ENCODE measurements around the gene SULT2B1. TPM values are rescaled to one million over a fixed set of nuclear protein-coding genes. Genes with fewer than 3 reads are reported as not detected.

The SULT2B1 gene
- total RNA-seq, 2 donors from 2014 or later = 1.0 TPM; not detected in 1

GRCh38 chr19:48625891-48626327 is 73.9 kb downstream of the SULT2B1 start:
- 91 to 92% methylated on average over 22 to 30 of the region's 30 CpGs for WGBS, 2 donors

GRCh38 chr19:48627201-48627864 is 75.4 kb downstream of the SULT2B1 start:
- intact Hi-C loops (cut with DNase I) = no loop called here
- H3K4me1 ChIP-seq = peaks cover 29% of the 10 kb centered on the region
- no peak overlapping the region for H3K27ac ChIP-seq
- no peak for TF ChIP-seq CTCF (IDR thresholded peaks at IDR 0.05)
- TF ChIP-seq POLR2A (IDR thresholded peaks at IDR 0.05) = no peak
- WGBS, 2 donors = 65% methylated on average over 6 of the region's 6 CpGs; no CpG with 5 or more reads in 1 of the 2 donors
- ATAC-seq (no peak), DNase-seq (no peak)
- H3K4me3 ChIP-seq = no peak overlapping the region
- no peaks in the 10 kb centered on the region for H3K36me3 ChIP-seq (replicated peaks in 1 of 2; ENCODE audit: insufficient read depth in 1 of 2, low read depth in 2 of 2)
- H3K27me3 ChIP-seq = no peaks in the 10 kb centered on the region
- no peaks in the 10 kb centered on the region for H3K9me3 ChIP-seq

More at GRCh38 chr19:48625891-48626327, 73.9 kb downstream of the SULT2B1 start:
- H3K36me3 ChIP-seq (replicated peaks in 1 of 2; ENCODE audit: insufficient read depth in 1 of 2, low read depth in 2 of 2) = no peaks in the 10 kb centered on the region
- H3K4me1 ChIP-seq = peaks cover 29% of the 10 kb centered on the region
- intact Hi-C loops (cut with DNase I) = no loop called here
- TF ChIP-seq CTCF (IDR thresholded peaks at IDR 0.05) (no peak), POLR2A (IDR thresholded peaks at IDR 0.05) (no peak)
- ATAC-seq = no peak
- H3K27me3 ChIP-seq = no peaks in the 10 kb centered on the region
- no peak for DNase-seq
- H3K9me3 ChIP-seq = no peaks in the 10 kb centered on the region
- H3K4me3 ChIP-seq = no peak overlapping the region
- no peak overlapping the region for H3K27ac ChIP-seq

- ATAC-seq = no peak
- 71 to 86% methylated on average over 5 to 13 of the region's 17 CpGs for WGBS, 2 donors
- H3K27ac ChIP-seq = no peak overlapping the region
- peaks cover 31% of the 10 kb centered on the region for H3K4me1 ChIP-seq
- H3K36me3 ChIP-seq (replicated peaks in 1 of 2; ENCODE audit: insufficient read depth in 1 of 2, low read depth in 2 of 2) = no peaks in the 10 kb centered on the region
- H3K27me3 ChIP-seq = no peaks in the 10 kb centered on the region
- no peaks in the 10 kb centered on the region for H3K9me3 ChIP-seq
- intact Hi-C loops (cut with DNase I) = no loop called here
- no peak for TF ChIP-seq POLR2A (IDR thresholded peaks at IDR 0.05)
- no peak for TF ChIP-seq CTCF (IDR thresholded peaks at IDR 0.05)
- no peak overlapping the region for H3K4me3 ChIP-seq
- DNase-seq = no peak
These were observed 75.9 kb downstream of the SULT2B1 start for GRCh38 chr19:48627865-48628314.

- H3K4me3 ChIP-seq = no peak overlapping the region
- H3K9me3 ChIP-seq = no peaks in the 10 kb centered on the region
- no peak overlapping the region for H3K27ac ChIP-seq
- TF ChIP-seq POLR2A (IDR thresholded peaks at IDR 0.05) = no peak
- TF ChIP-seq CTCF (IDR thresholded peaks at IDR 0.05) = no peak
- no peak for ATAC-seq
- no peaks in the 10 kb centered on the region for H3K36me3 ChIP-seq (replicated peaks in 1 of 2; ENCODE audit: insufficient read depth in 1 of 2, low read depth in 2 of 2)
- H3K4me1 ChIP-seq = peaks cover 31% of the 10 kb centered on the region
- 76 to 86% methylated on average over 27 to 30 of the region's 34 CpGs for WGBS, 2 donors
- intact Hi-C loops (cut with DNase I) = no loop called here
- DNase-seq = no peak
- no peaks in the 10 kb centered on the region for H3K27me3 ChIP-seq
These were observed 76.7 kb downstream of the SULT2B1 start for GRCh38 chr19:48628486-48629296.

All from body of pancreas (tissue), 4 donors.